ENCODE results near the gene MRPS35. TPM values are rescaled to one million over a fixed set of nuclear protein-coding genes. Genes with fewer than 3 reads are reported as not detected.

Gene MRPS35
- total RNA-seq, result 56.1 and 68.9 TPM in 2 replicates

DNA sequence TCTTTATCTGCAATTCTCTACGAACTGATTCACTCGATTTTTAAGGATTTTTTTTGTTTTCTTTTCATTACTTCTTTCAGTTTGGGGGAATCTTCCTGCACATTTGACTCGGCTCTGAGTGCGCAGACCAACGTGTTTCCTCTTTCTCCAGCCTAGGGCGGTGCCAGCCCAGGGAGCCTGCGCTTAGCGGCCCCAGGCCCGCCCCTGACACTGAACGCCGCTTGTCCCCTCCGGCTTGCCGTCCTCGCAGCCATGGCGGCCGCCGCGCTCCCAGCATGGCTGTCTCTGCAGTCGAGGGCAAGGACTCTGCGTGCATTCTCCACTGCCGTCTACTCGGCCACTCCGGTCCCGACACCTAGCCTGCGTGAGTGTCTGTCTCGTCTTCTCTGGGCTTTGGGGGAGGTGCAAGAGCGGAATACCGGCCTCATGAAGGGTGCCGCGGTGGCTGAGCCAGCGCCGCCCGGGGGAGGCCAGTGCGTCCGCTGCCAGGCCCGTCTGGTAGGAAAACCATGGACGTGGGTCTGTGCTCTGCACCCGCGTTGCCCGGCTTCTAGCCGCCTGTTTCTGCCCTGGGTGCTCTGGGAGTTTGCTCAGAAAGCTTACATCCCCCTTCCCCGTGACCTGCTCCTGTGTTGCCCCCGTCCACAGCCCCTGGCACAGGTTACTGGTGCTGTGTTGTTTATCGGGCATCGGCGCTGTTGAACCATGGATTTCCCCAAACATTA is at the start of gene MRPS35:
MRPS35 (plus strand) TSS at position 241 of the 725 bp plus-strand sequence; CDS start at position 253, 12 bp downstream.

DNA sequence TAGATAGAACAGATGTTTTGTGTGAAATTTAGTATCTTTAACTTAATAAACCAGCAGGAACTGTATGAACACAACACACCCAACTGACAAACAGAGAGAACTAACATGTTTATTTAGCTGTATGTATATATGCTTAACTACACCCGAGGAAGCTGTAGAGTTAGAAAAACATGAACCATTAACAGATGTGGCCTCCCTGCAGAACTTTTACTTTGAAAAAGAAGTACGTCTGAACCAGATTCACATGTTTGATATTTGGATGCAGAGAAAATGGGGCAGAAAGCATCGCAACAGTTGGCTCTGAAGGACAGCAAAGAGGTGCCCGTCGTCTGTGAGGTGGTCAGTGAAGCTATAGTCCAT is 14.4 kb upstream of the MRPS35 start, which contains the start of gene REP15:
REP15 (plus strand) TSS at position 155 of the 360 bp plus-strand sequence; CDS start at position 271, 116 bp downstream.

DNA sequence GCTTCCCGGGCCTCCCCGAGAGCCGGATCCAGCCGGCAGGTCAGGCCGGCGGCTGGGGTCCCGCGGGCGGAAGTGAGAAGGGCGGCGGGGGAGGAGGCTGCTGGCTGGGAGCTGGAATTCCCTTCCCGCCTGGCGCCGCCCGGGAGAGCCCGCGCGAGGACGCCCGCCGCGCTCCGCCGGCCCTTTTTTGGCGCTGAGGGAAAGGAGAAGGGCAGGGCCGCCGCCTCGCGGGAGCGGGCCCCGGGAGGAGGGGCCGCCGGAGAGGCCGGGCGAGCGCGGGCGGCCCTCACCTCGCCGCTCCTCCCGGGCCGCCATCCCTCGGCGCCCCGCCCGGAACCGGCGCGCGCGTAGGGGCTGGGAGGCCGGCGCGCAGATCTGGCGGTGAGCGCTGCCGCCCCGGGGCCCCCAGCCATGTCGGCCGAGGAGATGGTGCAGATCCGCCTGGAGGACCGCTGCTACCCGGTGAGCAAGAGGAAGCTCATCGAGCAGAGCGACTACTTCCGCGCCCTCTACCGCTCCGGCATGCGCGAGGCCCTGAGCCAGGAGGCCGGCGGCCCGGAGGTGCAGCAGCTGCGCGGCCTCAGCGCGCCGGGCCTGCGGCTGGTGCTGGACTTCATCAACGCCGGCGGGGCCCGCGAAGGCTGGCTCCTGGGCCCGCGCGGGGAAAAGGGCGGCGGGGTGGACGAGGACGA is 69.4 kb downstream of the MRPS35 start, which contains the start of the genes KLHL42 and MANSC4:
KLHL42 (plus strand) TSS at position 314 of the 692 bp plus-strand sequence; CDS start at position 412, 98 bp downstream.
MANSC4 (minus strand) TSS at position 317 of the 692 bp plus-strand sequence. CDS start 8,960 bp downstream, outside the sequence.

Other genes with a start within 250 kb of the MRPS35 start
- gene PPFIBP1, start 186.6 kb upstream of the MRPS35 start, total RNA-seq, result 72.8 and 145 TPM in 2 replicates
- gene REP15, start 14.4 kb upstream of the MRPS35 start, total RNA-seq, result 0.97 and 1.7 TPM in 2 replicates
- 26.0 and 36.6 TPM in 2 replicates for gene KLHL42, start 69.4 kb downstream of the MRPS35 start, total RNA-seq
- 0.32 TPM in 1 of 2 replicates, not detected in the other for gene MANSC4, start 69.4 kb downstream of the MRPS35 start, total RNA-seq

Measured in epithelial cell of umbilical artery (primary cell).